Suprapubic skin (tissue), 4 donors: ENCODE results near the gene ARHGDIG. TPM values are rescaled to one million over a fixed set of nuclear protein-coding genes. Genes with fewer than 3 reads are reported as not detected.

ENCODE experiments used
- DNase-seq, 2 donors: peaks; one replicate each; pipeline ENCODE4 v3.0.0-alpha.2; 2019; ENCODE audit warnings: low spot score in 2 of 2
- H3K27ac ChIP-seq: fragments of 200-600 bp; sonication (generic); one replicate; pipeline ENCODE4 v1.5.1; 2019
- H3K27me3 ChIP-seq: fragments of 200-600 bp; sonication (generic); one replicate; pipeline ENCODE4 v1.5.1; 2019
- H3K36me3 ChIP-seq: fragments of 200-600 bp; sonication (generic); one replicate; pipeline ENCODE4 v1.5.1; 2019
- H3K4me1 ChIP-seq: fragments of 200-600 bp; sonication (generic); one replicate; pipeline ENCODE4 v1.5.1; 2019
- H3K4me3 ChIP-seq: fragments of 200-600 bp; sonication (generic); one replicate; pipeline ENCODE4 v1.5.1; 2019; ENCODE audit warnings: mild to moderate bottlenecking
- H3K9me3 ChIP-seq: fragments of 200-600 bp; sonication (generic); one replicate; pipeline ENCODE4 v1.5.1; 2019
- EP300 ChIP-seq: sonication (generic); formaldehyde crosslinking; IDR thresholded peaks from one replicate; pipeline ENCODE4 v1.6.1; 2017; ENCODE audit warnings: antibody characterized with exemption
- POLR2A ChIP-seq, 2 donors: fragments of 450-650 bp; IDR thresholded peaks; one replicate each; pipeline ENCODE4 v1.6.1; 2017; ENCODE audit warnings: antibody characterized with exemption in 2 of 2, mild to moderate bottlenecking in 2 of 2, moderate library complexity in 2 of 2
- POLR2AphosphoS5 ChIP-seq, 3 donors: sonication (generic); formaldehyde crosslinking; IDR thresholded peaks; one replicate each; pipeline ENCODE4 v1.6.1; 2017; ENCODE audit warnings: antibody characterized with exemption in 3 of 3
- WGBS: methylation state at CpG from one replicate; pipeline ENCODE4 v1.1.5; 2018; 5-methylcytosine and 5-hydroxymethylcytosine counted together
- total RNA-seq, 4 donors: library from RNA; depleted of rRNA; stranded (reverse); fragments of >200 nt; gene quantifications; one replicate each; pipeline ENCODE4 v1.1.0, GENCODE V29; 2016
- TF ChIP-seq, protein P1 (sequence below), 2 donors: fragments of 200-600 bp in 1 of 2; fragments of 450-650 bp in 1 of 2; sonication (generic) in 1 of 2; IDR thresholded peaks; one replicate each; pipeline ENCODE4 v1.5.1; 2016 to 2019; ENCODE audit warnings: antibody characterized with exemption in 2 of 2, mild to moderate bottlenecking in 1 of 2, moderate library complexity in 1 of 2

ARHGDIG gene
- total RNA-seq, 4 donors from 2014 or later = not detected

DNA sequence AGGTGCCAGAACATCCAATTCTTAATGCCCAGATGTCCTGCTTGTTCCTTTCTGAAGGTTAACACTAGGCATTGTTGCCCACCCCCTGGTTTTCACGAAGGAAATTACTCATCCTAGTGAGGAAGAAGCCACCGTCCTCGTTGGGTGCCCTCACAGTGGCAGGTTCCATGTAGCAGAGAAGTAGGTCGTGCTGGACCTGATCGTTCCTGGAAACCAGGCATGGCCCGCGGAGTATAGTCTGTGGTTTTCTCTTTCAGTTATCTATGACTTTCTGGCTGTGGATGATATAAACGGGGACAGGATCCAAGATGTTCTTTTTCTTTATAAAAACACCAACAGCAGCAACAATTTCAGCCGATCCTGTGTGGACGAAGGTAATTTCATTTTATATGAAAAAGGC is 21.2 kb upstream of the ARHGDIG start:
- Histone ChIP-seq H3K27ac (no peak overlapping the region), H3K36me3 (peaks cover 80% of the 10 kb centered on the region), H3K27me3 (no peaks in the 10 kb centered on the region), H3K9me3 (no peaks in the 10 kb centered on the region), H3K4me3 (no peak overlapping the region), H3K4me1 (no peaks in the 10 kb centered on the region)
- 88% methylated on average over 10 of the region's 10 CpGs for WGBS
- no peak for DNase-seq
- TF ChIP-seq POLR2AphosphoS5 (IDR thresholded peaks at IDR 0.05) (no peak), POLR2A (IDR thresholded peaks at IDR 0.05) (no peak)
- TF ChIP-seq, protein P1, sequence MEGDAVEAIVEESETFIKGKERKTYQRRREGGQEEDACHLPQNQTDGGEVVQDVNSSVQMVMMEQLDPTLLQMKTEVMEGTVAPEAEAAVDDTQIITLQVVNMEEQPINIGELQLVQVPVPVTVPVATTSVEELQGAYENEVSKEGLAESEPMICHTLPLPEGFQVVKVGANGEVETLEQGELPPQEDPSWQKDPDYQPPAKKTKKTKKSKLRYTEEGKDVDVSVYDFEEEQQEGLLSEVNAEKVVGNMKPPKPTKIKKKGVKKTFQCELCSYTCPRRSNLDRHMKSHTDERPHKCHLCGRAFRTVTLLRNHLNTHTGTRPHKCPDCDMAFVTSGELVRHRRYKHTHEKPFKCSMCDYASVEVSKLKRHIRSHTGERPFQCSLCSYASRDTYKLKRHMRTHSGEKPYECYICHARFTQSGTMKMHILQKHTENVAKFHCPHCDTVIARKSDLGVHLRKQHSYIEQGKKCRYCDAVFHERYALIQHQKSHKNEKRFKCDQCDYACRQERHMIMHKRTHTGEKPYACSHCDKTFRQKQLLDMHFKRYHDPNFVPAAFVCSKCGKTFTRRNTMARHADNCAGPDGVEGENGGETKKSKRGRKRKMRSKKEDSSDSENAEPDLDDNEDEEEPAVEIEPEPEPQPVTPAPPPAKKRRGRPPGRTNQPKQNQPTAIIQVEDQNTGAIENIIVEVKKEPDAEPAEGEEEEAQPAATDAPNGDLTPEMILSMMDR (IDR thresholded peaks at IDR 0.05) = no peak

DNA sequence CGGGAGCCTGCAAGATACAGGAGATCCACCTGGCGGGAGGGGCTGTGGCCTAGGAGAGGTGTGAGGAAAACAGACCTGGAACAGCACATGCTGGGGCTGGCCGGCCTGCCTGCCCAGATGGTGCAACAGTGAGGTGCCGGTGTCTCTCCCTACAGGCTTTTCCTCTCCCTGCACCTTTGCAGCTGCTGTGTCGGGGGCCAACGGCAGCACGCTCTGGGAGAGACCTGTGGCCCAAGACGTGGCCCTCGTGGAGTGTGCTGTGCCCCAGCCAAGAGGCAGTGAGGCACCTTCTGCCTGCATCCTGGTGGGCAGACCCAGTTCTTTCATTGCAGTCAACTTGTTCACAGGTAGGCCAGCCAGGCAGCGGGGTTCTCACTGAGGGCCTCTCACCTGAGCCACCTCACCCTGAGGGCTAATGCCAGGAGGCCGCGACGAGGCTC is 20.6 kb upstream of the ARHGDIG start:
- no peaks in the 10 kb centered on the region for H3K4me1 ChIP-seq
- WGBS = 92% methylated on average over 11 of the region's 13 CpGs
- H3K9me3 ChIP-seq = no peaks in the 10 kb centered on the region
- no peak for DNase-seq
- TF ChIP-seq POLR2AphosphoS5 (IDR thresholded peaks at IDR 0.05) = no peak
- TF ChIP-seq POLR2A (IDR thresholded peaks at IDR 0.05) = no peak
- H3K4me3 ChIP-seq = no peak overlapping the region
- H3K27ac ChIP-seq = no peak overlapping the region
- peaks cover 80% of the 10 kb centered on the region for H3K36me3 ChIP-seq
- no peaks in the 10 kb centered on the region for H3K27me3 ChIP-seq

DNA sequence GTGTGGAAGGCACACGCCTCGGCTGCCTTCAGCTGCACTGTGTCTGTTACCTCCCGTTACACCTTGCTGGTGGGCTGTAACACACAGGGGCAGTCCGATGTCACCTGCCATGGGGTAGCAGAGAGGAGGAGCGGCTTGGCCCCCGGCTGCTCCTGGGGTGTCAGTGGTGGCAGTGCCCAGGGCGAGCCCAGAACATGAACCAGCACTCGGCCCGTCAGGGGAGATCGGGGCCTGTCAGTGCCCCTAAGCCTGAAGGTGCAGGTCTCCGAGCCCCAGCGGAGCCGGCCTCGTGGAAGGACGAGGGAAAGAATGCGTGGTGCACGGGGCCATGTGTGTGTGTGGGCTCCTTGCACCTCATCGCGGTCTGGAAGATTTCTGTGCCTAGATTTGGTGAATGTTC is 20.1 kb upstream of the ARHGDIG start:
- WGBS = 95% methylated on average over 15 of the region's 19 CpGs

DNA sequence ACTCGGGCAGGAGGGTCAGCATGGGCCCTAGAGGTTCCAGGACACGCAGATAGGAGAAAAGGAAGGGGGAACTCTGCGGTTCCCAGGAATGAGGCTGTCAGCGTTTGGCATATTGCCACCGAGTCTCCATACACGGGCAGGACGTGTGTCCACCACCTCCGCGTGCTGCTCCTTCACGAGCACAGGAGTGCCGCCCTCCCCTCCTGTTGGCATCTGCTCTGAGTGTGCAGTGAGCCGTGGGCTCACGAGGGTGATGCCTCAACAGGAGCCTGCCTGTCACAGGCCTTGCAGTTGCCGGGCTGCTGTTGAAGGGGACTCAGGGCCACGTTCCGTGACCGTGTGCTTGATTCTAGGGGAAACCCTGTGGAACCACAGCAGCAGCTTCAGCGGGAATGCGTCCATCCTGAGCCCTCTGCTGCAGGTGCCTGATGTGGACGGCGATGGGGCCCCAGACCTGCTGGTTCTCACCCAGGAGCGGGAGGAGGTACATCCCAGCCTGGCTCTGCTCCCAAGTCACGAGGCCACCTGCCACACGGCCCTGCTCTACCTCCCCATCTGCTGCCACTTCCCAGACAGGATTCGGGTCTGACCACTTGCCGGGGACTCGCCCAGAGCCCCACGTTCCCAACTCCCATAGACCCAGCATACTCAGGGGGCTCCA is 19.2 kb upstream of the ARHGDIG start:
- Histone ChIP-seq H3K9me3 (no peaks in the 10 kb centered on the region), H3K27me3 (no peaks in the 10 kb centered on the region), H3K27ac (no peak overlapping the region), H3K36me3 (peaks cover 74% of the 10 kb centered on the region), H3K4me1 (peaks cover 7% of the 10 kb centered on the region), H3K4me3 (no peak overlapping the region)
- TF ChIP-seq POLR2AphosphoS5 (IDR thresholded peaks at IDR 0.05) (no peak), POLR2A (IDR thresholded peaks at IDR 0.05) (no peak), EP300 (no peak)
- TF ChIP-seq, protein P1 (IDR thresholded peaks at IDR 0.05) = no peak
- WGBS = 84% methylated on average over 10 of the region's 28 CpGs
- no peak for DNase-seq

More for the DNA sequence above, 20.1 kb upstream of the ARHGDIG start:
- no peak for DNase-seq
- Histone ChIP-seq H3K27me3 (no peaks in the 10 kb centered on the region), H3K27ac (no peak overlapping the region), H3K4me3 (no peak overlapping the region), H3K4me1 (peaks cover under 1% of the 10 kb centered on the region), H3K9me3 (no peaks in the 10 kb centered on the region), H3K36me3 (peaks cover 80% of the 10 kb centered on the region)
- TF ChIP-seq POLR2AphosphoS5 (IDR thresholded peaks at IDR 0.05) (no peak), POLR2A (IDR thresholded peaks at IDR 0.05) (no peak), EP300 (no peak)
- TF ChIP-seq, protein P1 (IDR thresholded peaks at IDR 0.05) = no peak

DNA sequence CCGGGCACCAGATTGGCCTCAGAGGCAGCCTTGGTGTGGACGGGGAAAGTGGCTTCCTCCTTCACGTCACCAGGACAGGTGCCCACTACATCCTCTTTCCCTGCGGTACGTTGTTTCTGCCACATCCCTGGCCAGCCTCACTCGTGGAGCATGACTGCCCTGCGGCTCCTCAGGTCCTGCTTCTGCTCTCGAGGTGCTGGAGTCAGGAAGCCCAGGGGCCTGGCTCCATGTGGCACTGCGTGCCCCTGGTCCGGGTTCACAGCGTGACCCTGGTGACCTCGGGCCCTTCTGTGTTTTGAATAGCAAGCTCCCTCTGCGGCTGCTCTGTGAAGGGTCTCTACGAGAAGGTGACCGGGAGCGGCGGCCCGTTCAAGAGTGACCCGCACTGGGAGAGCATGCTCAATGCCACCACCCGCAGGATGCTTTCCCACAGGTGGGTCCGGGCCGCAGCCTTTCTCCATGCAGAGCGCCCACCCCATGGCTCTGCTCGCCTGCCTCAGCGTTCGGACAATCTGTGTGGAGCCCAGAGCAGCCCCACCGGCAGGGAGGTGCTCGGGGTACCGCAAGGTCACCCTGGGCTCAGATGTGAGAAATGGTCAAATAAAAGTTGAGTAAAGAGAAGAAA is 18.2 kb upstream of the ARHGDIG start:
- Histone ChIP-seq H3K27me3 (no peaks in the 10 kb centered on the region), H3K27ac (no peak overlapping the region), H3K4me1 (peaks cover 7% of the 10 kb centered on the region), H3K4me3 (no peak overlapping the region), H3K36me3 (peaks cover 71% of the 10 kb centered on the region), H3K9me3 (no peaks in the 10 kb centered on the region)
- DNase-seq = no peak
- TF ChIP-seq EP300 (no peak), POLR2A (IDR thresholded peaks at IDR 0.05) (no peak), POLR2AphosphoS5 (IDR thresholded peaks at IDR 0.05) (no peak)
- TF ChIP-seq, protein P1 (IDR thresholded peaks at IDR 0.05) = no peak
- 93% methylated on average over 24 of the region's 29 CpGs for WGBS
